ENCODE data around the gene ATP2A3.

ATP2A3 gene

GRCh38 chr17:3959921-3960601 lies 4.2 kb downstream of the ATP2A3 start:
- TF ChIP-seq, protein P1, sequence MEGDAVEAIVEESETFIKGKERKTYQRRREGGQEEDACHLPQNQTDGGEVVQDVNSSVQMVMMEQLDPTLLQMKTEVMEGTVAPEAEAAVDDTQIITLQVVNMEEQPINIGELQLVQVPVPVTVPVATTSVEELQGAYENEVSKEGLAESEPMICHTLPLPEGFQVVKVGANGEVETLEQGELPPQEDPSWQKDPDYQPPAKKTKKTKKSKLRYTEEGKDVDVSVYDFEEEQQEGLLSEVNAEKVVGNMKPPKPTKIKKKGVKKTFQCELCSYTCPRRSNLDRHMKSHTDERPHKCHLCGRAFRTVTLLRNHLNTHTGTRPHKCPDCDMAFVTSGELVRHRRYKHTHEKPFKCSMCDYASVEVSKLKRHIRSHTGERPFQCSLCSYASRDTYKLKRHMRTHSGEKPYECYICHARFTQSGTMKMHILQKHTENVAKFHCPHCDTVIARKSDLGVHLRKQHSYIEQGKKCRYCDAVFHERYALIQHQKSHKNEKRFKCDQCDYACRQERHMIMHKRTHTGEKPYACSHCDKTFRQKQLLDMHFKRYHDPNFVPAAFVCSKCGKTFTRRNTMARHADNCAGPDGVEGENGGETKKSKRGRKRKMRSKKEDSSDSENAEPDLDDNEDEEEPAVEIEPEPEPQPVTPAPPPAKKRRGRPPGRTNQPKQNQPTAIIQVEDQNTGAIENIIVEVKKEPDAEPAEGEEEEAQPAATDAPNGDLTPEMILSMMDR (conservative IDR thresholded peaks at IDR 0.05; ENCODE audit: low read depth, low read length) = no peak
- no peak for DNase-seq (ENCODE audit: low read depth)
- no peak overlapping the region for H3K4me3 ChIP-seq (ENCODE audit: low read length)

GRCh38 chr17:3959295-3959899 lies 4.8 kb downstream of the ATP2A3 start:
- no peak overlapping the region for H3K4me3 ChIP-seq (ENCODE audit: low read length)
- TF ChIP-seq, protein P1 (conservative IDR thresholded peaks at IDR 0.05; ENCODE audit: low read depth, low read length) = no peak
- no peak for DNase-seq (ENCODE audit: low read depth)

GRCh38 chr17:3957735-3958599 lies 6.3 kb downstream of the ATP2A3 start:
- no peak for DNase-seq (ENCODE audit: low read depth)
- H3K4me3 ChIP-seq (ENCODE audit: low read length) = no peak overlapping the region
- TF ChIP-seq, protein P1 (conservative IDR thresholded peaks at IDR 0.05; ENCODE audit: low read depth, low read length) = no peak

- no peak for DNase-seq (ENCODE audit: low read depth)
- H3K4me3 ChIP-seq (ENCODE audit: low read length) = no peak overlapping the region
- TF ChIP-seq, protein P1 (conservative IDR thresholded peaks at IDR 0.05; ENCODE audit: low read depth, low read length) = no peak
Measured at GRCh38 chr17:3956983-3957382, 7.3 kb downstream of the ATP2A3 start.

DNA sequence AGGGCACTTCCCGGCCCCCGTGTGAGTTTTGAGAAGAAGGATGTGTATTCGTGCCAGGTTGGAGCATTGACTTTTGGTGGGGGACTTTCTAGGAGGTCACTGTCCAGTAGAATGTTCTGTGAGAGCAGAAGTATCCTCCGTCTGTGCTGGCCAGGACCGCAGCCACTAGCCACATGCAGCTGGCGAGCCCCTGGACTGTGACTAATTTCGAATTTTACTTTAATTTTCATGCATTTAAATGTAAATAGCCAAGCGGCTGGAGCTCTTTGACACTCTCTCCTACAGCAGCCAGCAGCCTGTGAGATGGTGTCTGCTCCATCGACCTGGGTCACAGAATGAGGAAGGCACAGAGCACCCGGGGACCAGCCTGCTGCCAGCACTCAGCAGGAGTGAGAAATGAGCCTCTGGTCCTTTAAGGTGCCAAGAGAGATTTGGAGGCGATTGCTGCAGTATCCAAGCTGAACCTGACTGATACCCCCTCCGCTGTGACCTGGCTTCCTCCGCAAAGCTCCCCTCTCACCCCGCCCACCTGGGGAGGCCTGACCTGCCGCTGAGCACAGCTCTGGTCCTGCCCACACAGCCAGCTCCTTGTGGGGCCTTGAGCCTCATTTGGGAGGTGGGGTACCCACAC lies 7.8 kb downstream of the ATP2A3 start:
- no peak overlapping the region for H3K4me3 ChIP-seq (ENCODE audit: low read length)
- DNase-seq (ENCODE audit: low read depth) = no peak
- TF ChIP-seq, protein P1 (conservative IDR thresholded peaks at IDR 0.05; ENCODE audit: low read depth, low read length) = no peak

DNA sequence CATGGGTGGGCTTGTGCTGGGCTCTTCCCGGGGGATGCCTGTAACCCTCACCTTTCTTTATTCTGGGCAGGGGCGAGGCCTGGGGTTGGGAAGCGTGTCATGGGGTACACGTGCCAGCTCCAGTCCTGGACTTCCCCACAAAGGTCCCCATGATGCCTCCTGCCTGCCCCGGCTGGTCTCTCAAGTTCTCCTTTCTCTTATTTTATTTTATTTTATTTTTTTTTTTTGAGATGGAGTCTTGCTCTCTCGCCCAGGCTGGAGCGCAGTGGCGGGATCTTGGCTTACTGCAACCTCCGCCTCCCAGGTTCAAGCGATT lies 8.6 kb downstream of the ATP2A3 start:
- no peak for DNase-seq (ENCODE audit: low read depth)
- TF ChIP-seq, protein P1 (conservative IDR thresholded peaks at IDR 0.05; ENCODE audit: low read depth, low read length) = no peak
- H3K4me3 ChIP-seq (ENCODE audit: low read length) = no peak overlapping the region

Data from retinal pigment epithelial cell (primary cell).